NB4 (cell line): Measurements from ENCODE around the gene KRT6A.
A peak's percentile ranks its signal among the peaks of the same experiment; 100 is the strongest.
"Not testable (repeated sequence)": the region's sequence is repeated elsewhere in the genome, so short reads cannot be mapped to it uniquely, and the experiment has no call there.

Experiments used
- DNase-seq: peaks from one replicate; pipeline ENCODE4 v3.0.0; 2010; ENCODE audit warnings: low read depth
- H3K4me3 ChIP-seq: one replicate; pipeline ENCODE4 v1.5.1; 2011; ENCODE audit warnings: mild to moderate bottlenecking, low read depth, low read length, moderate library complexity
- CTCF ChIP-seq: IDR thresholded peaks from one replicate; pipeline ENCODE4 v1.5.1; 2012; ENCODE audit warnings: low read depth, low read length
- MAX ChIP-seq: IDR thresholded peaks from 2 replicates; pipeline ENCODE4 v1.6.1; 2011; ENCODE audit warnings: low read depth, low read length
- MYC ChIP-seq: IDR thresholded peaks from 2 replicates; pipeline ENCODE4 v1.6.1; 2011; ENCODE audit warnings: low read depth, low read length
- POLR2A ChIP-seq: IDR thresholded peaks from 2 replicates; pipeline ENCODE4 v1.6.1; 2011; ENCODE audit warnings: mild to moderate bottlenecking; ENCODE audit not compliant: insufficient read length; ENCODE audit errors: extremely low read depth

The KRT6A gene

DNA sequence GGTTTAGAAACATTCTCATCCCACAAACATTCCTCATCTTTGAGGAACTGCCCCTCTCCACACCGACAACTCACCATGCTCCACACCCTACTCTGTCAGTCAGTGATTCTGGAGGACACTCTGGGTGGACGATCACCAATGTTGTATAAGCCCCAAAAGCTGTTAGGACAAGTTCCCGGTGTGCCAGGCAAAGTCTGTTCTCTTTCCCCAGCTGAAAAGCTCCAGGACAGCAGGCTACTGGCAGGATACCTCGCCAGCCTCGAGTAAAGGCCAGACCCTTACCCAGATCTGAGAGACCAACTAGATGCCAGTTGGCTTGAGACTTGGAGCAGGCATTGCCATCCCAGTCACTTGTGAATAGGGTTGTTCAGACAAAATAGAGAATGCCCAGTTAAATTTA, 15.2 kb upstream of the KRT6A start:
- DNase-seq, result no peak
- H3K4me3 ChIP-seq, result no peak overlapping the region
- TF ChIP-seq MAX (no peak), CTCF (no peak), MYC (no peak), POLR2A (no peak)

DNA sequence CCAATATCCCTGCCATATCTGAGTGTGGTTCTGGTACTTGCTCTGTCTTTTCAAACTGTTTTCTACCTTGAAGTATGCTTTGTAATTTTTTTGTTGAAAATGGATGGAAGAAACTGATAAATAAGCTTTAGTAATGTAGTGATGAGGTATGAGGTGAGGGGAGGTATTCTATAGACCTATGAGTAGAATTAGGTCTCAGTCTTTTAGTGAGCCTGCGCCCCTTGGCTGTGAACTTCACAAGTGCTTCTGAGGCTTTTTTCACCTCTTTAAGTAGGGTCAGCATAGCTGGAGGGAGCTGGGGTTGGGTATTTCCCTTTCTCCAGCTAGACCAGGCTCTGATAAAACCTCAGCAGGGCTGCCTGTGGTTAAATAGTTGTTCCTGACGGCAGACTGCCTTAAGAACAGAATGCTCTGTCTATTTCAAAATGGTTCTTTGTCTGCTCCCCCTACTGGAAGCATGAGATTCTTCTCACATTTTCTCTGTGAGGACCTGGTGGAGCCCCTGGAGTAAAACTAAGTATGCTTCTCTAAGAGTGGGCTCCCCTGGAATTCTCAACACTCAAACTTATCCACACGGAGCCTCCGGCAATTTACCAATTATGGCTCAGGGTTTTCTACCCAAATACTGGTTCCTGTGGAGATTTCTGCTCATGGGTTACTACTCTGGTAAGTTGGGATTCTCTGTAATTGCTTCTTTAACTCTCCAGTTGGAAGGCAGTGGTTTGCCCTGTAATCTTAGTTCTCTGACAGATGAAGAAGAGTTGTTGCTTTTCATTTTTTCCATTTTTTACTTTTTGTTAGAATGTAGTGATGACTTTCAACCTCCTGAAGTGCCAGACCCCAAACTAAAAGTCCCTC, 14.0 kb upstream of the KRT6A start:
- H3K4me3 ChIP-seq, result no peak overlapping the region
- no peak for TF ChIP-seq MYC
- peak; percentile 63 for TF ChIP-seq CTCF
- TF ChIP-seq MAX, result no peak
- peak; percentile 55 for DNase-seq

DNA sequence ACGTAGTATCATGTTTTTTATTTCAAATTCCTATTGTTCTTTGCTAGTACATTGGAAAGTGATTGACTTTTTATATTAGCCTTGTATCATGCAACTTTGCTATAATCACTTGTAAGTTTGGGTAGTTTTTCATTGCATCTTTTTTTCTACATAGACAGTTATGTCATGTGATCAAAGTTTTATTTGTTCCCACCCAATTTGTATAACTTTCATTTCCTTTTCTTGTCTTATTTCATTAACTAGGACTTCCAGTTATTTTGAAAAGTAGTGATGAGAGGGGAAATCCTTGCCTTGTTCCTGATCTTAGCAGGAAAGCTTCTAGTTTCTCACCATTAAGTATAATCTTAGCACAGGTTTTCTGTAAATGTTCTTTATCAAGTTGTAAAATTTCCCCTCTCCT, 9.8 kb upstream of the KRT6A start:
- no peak for TF ChIP-seq MYC
- TF ChIP-seq MAX, result no peak
- no peak for TF ChIP-seq CTCF
- TF ChIP-seq POLR2A, result no peak
- no peak overlapping the region for H3K4me3 ChIP-seq
- DNase-seq, result no peak

GRCh38 chr12:52501490-52501889, 8.4 kb upstream of the KRT6A start:
- TF ChIP-seq CTCF (no peak), MAX (no peak), MYC (no peak), POLR2A (no peak)
- DNase-seq, result no peak
- H3K4me3 ChIP-seq, result no peak overlapping the region

DNA sequence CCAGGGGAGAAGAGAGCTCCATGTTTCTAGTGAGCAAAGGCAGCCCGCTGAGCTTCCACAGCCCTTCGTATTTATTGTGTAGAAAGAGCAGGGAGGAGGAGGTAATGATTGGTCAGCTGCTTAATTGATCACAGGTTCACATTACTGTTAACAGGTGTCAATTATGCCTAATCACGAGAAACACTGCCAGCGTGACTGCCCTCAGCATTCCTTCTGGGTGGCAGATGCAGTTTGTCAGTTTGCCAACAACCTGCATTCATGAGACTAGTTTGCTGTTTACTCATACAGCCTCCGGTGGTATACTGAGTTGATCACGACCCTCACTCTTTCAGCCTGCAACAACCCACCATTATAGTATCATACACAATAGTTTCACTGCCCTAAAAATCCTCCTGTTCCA, 7.5 kb upstream of the KRT6A start:
- not testable (repeated sequence) for H3K4me3 ChIP-seq, DNase-seq

GRCh38 chr12:52499806-52500560, 6.9 kb upstream of the KRT6A start:
- TF ChIP-seq MYC, result no peak
- no peak for TF ChIP-seq POLR2A
- no peak for TF ChIP-seq CTCF
- TF ChIP-seq MAX, result no peak
- no peak for DNase-seq
- no peak overlapping the region for H3K4me3 ChIP-seq
